A673 (cell line): Measurements from ENCODE around the gene MSL2. TPM values are rescaled to one million over a fixed set of nuclear protein-coding genes. Genes with fewer than 3 reads are reported as not detected.

Experiments used
- BruUV-seq: library from RNA; stranded (reverse); fragments of 400-500 nt; replicated peaks from 2 replicates; lab custom pipeline; 2021; lab: Mats Ljungman, UMichigan
- CTCF ChIA-PET: fragments of 300-600 bp; sonication (Branson Sonifier 250); formaldehyde crosslinking; loops from one replicate; lab custom pipeline; 2022; ENCODE audit warnings: antibody characterized with exemption; lab: Charles Lee
- POLR2A ChIA-PET: fragments of 300-600 bp; sonication (Branson Sonifier 250); formaldehyde crosslinking; loops from one replicate; lab custom pipeline; 2022; ENCODE audit warnings: antibody characterized with exemption; ENCODE audit not compliant: low non-redundant PET; lab: Charles Lee
- DNase-seq: peaks from one replicate; pipeline ENCODE4 v3.0.0-alpha.2; 2015; ENCODE audit warnings: low spot score
- H3K27ac ChIP-seq: fragments of 200-600 bp; sonication (generic); 2 replicates; pipeline ENCODE4 v1.5.1; 2016; ENCODE audit warnings: mixed run types, low read depth, mild to moderate bottlenecking, mixed read lengths, antibody characterized with exemption, low read length; ENCODE audit not compliant: poor library complexity, severe bottlenecking
- H3K27me3 ChIP-seq: fragments of 200-600 bp; sonication (generic); replicated peaks from 2 replicates; pipeline ENCODE4 v1.6.1; 2017; ENCODE audit warnings: mixed run types, low read depth, mild to moderate bottlenecking, mixed read lengths, antibody characterized with exemption, low read length; ENCODE audit not compliant: insufficient read depth, poor library complexity
- H3K36me3 ChIP-seq: fragments of 200-600 bp; sonication (generic); 2 replicates; pipeline ENCODE4 v1.6.1; 2016; ENCODE audit warnings: mixed run types, mild to moderate bottlenecking, mixed read lengths, antibody characterized with exemption, low read length; ENCODE audit not compliant: insufficient read depth, poor library complexity, severe bottlenecking
- H3K4me1 ChIP-seq: fragments of 200-600 bp; sonication (generic); 2 replicates; pipeline ENCODE4 v1.6.1; 2017; ENCODE audit warnings: mixed run types, mild to moderate bottlenecking, mixed read lengths, antibody characterized with exemption, low read length; ENCODE audit not compliant: insufficient read depth, poor library complexity, severe bottlenecking
- H3K4me3 ChIP-seq: fragments of 200-600 bp; sonication (generic); 2 replicates; pipeline ENCODE4 v1.5.1; 2016; ENCODE audit warnings: low read depth, mixed run types, mild to moderate bottlenecking, mixed read lengths, low read length; ENCODE audit not compliant: poor library complexity, severe bottlenecking
- H3K9me3 ChIP-seq: fragments of 200-600 bp; sonication (generic); 2 replicates; pipeline ENCODE4 v1.6.1; 2016; ENCODE audit warnings: mixed run types, low read depth, mild to moderate bottlenecking, mixed read lengths, antibody characterized with exemption, low read length; ENCODE audit not compliant: poor library complexity, severe bottlenecking
- CTCF ChIP-seq: fragments of 300-800, 200-600 bp; sonication (generic); conservative IDR thresholded peaks from 2 replicates; pipeline ENCODE4 v1.5.1; 2017; ENCODE audit warnings: low read depth, mild to moderate bottlenecking, antibody characterized with exemption, low read length, moderate library complexity, mixed read lengths
- EZH2 ChIP-seq: fragments of 200-600 bp; sonication (generic); IDR thresholded peaks from 2 replicates; pipeline ENCODE4 v1.6.1; 2017; ENCODE audit warnings: borderline replicate concordance, low read depth, mild to moderate bottlenecking, mixed read lengths, antibody characterized with exemption, low read length; ENCODE audit not compliant: poor library complexity, severe bottlenecking
- intact Hi-C: fragments of 100-400 bp; cut with micrococcal nuclease; formaldehyde crosslinking; loops from one replicate; pipeline ENCODE4 v1.10.0; 2022; ENCODE audit not compliant: unreplicated experiment
- total RNA-seq: library from RNA; stranded (reverse); gene quantifications from 2 replicates; pipeline ENCODE4 v1.2.3, GENCODE V29; 2021

The MSL2 gene
- total RNA-seq, 1 experiment from 2014 or later: 37.9 TPM

DNA sequence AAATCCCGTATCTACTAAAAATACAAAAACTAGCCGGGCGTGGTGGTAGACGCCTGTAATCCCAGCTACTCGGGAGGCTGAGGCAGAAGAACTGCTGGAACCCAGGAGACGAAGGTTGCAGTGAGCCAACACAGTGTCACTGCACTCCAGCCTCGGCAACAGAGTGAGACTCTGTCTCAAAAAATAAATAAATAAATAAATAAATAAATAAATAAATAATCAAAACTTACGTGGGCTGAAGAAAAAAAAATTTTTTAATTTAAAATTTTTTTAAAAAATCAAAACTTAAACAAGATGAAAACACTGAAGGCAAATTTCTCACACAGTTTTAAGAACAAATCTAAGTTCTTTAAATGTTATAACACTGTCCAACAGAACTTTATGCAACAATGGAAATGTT, 14.4 kb downstream of the MSL2 start:
- no peak overlapping the region for H3K27ac ChIP-seq
- H3K27me3 ChIP-seq: no peaks in the 10 kb centered on the region
- DNase-seq: no peak
- BruUV-seq: no TSS peak
- ChIA-PET POLR2A (no interaction called here), CTCF (no interaction called here)
- peaks cover 35% of the 10 kb centered on the region for H3K4me1 ChIP-seq
- intact Hi-C loops: no loop called here
- TF ChIP-seq EZH2 (no peak), CTCF (no peak)
- no peak overlapping the region for H3K4me3 ChIP-seq
- H3K36me3 ChIP-seq: no peaks in the 10 kb centered on the region
- no peaks in the 10 kb centered on the region for H3K9me3 ChIP-seq

DNA sequence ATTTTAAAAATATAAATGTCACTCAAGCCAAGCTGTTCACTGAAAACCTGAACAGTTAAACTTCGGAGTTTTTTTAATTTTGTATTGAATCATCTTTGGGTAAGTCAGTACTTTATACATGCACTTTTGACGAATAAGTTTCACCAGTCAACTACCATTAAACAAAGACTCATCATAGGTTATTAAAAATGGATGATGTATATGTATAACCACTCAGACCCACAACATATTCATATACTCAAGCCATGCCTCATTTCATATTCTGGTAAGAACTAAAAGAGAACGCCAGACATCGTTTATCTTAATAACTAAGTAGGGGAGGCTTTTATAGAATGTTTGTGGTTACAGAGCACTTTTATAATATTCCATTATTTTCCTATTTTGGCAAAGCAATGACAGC, 18.3 kb downstream of the MSL2 start:
- Histone ChIP-seq H3K4me1 (peaks cover 42% of the 10 kb centered on the region), H3K4me3 (no peak overlapping the region), H3K9me3 (no peaks in the 10 kb centered on the region), H3K27me3 (no peaks in the 10 kb centered on the region), H3K36me3 (no peaks in the 10 kb centered on the region), H3K27ac (no peak overlapping the region)
- ChIA-PET POLR2A (no interaction called here), CTCF (no interaction called here)
- no peak for DNase-seq
- BruUV-seq: no TSS peak
- intact Hi-C loops: no loop called here
- TF ChIP-seq CTCF (no peak), EZH2 (no peak)

- TF ChIP-seq CTCF (no peak), EZH2 (no peak)
- DNase-seq: no peak
- CTCF ChIA-PET: no interaction called here
- no peak overlapping the region for H3K27ac ChIP-seq
- no peaks in the 10 kb centered on the region for H3K36me3 ChIP-seq
- POLR2A ChIA-PET: no interaction called here
- H3K27me3 ChIP-seq: no peaks in the 10 kb centered on the region
- no peak overlapping the region for H3K4me3 ChIP-seq
- no TSS peak for BruUV-seq
- no peaks in the 10 kb centered on the region for H3K9me3 ChIP-seq
- intact Hi-C loops: no loop called here
- H3K4me1 ChIP-seq: peaks cover 46% of the 10 kb centered on the region
Measured at GRCh38 chr3:136173939-136174490, 22.1 kb downstream of the MSL2 start.
